ENCODE measurements around the gene LRRC34. TPM values are rescaled to one million over a fixed set of nuclear protein-coding genes. Genes with fewer than 3 reads are reported as not detected.

The LRRC34 gene, protein sequence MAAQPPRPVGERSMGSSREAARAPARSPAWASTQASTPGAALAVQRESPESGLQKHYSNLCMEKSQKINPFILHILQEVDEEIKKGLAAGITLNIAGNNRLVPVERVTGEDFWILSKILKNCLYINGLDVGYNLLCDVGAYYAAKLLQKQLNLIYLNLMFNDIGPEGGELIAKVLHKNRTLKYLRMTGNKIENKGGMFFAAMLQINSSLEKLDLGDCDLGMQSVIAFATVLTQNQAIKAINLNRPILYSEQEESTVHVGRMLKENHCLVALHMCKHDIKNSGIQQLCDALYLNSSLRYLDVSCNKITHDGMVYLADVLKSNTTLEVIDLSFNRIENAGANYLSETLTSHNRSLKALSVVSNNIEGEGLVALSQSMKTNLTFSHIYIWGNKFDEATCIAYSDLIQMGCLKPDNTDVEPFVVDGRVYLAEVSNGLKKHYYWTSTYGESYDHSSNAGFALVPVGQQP
- total RNA-seq, result under 1 TPM; 0.34 to 0.89 (median 0.71) TPM

DNA sequence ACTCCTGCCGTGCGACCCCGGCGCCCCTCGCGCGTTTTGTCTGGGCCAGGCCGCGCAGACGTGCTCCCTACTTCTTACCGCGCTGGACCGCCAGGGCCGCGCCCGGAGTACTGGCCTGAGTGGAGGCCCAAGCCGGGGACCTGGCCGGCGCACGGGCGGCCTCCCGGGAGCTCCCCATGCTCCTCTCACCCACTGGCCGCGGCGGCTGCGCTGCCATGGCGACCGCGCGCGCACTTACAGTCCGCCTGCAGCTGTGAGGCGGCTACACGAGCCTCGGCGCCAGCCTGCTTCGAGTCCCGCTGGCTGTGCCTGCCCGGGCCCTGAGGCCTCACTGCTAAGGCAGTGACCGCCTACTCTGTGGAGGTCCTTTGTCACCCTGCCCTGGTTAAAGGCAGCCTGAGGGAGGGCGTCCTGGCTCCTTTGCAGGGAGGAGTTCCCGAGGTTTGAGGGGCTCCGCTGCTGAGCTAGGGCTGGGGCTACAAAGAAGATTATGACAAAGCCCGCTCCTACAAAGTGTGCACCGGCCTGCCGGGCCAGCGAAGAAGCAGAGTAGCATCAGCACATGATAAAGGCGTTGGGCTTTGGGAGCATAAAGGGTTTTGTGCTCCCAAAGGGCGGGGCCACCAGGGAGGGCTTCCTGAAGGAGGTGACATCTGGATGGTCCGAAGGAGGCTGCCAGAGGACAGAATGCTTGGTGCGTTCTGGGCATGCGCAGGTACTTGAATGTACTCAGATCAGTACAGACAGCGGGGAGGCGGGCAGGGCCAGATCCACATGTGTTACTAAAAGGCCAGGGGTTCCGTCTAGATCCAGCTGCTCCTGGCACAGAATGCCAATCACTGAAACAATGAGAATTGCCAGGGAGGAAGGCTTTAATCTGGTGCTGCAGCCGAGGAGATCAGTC lies at the start of gene LRRC34, which contains the start of gene LRRIQ4:
Gene LRRC34, minus strand, starts transcription at position 573 of the 904 bp plus-strand sequence. Its CDS starts 356 bp downstream, at position 217.
Gene LRRIQ4, plus strand, starts transcription at position 539 of the 904 bp plus-strand sequence. CDS start 9,052 bp downstream, outside the sequence.
- TF ChIP-seq POLR2A (IDR thresholded peaks at IDR 0.05), result no peak
- TF ChIP-seq, protein P1, sequence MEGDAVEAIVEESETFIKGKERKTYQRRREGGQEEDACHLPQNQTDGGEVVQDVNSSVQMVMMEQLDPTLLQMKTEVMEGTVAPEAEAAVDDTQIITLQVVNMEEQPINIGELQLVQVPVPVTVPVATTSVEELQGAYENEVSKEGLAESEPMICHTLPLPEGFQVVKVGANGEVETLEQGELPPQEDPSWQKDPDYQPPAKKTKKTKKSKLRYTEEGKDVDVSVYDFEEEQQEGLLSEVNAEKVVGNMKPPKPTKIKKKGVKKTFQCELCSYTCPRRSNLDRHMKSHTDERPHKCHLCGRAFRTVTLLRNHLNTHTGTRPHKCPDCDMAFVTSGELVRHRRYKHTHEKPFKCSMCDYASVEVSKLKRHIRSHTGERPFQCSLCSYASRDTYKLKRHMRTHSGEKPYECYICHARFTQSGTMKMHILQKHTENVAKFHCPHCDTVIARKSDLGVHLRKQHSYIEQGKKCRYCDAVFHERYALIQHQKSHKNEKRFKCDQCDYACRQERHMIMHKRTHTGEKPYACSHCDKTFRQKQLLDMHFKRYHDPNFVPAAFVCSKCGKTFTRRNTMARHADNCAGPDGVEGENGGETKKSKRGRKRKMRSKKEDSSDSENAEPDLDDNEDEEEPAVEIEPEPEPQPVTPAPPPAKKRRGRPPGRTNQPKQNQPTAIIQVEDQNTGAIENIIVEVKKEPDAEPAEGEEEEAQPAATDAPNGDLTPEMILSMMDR (IDR thresholded peaks at IDR 0.05), result no peak
- no peak for TF ChIP-seq EP300 (IDR thresholded peaks at IDR 0.05)
- H3K36me3 ChIP-seq, result no peaks in the 10 kb centered on the region
- WGBS, result 9% methylated on average over 31 of the region's 56 CpGs

DNA sequence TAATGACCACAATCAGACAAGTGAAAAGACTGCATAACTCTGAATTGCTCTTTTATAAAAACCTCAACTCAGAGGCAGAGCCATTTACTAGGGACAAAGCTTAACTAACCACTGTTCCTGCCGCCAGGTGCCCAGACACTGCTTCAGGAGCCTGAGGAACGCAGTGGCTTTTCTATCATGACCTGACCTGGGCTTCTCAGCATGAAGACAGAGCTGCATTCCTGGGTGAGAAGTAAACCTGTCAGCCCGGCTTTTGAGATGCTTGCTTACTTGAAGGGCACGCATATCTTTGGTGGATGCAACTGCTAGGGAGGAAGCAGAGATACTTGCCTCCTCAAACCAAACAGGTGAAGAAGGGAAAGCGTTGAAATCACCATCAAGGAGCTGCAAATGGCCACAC lies 49.2 kb upstream of the LRRC34 start:
- Histone ChIP-seq H3K4me1 (no peaks in the 10 kb centered on the region), H3K9me3 (no peaks in the 10 kb centered on the region), H3K36me3 (no peaks in the 10 kb centered on the region), H3K4me3 (no peak overlapping the region), H3K27ac (no peak overlapping the region), H3K27me3 (no peaks in the 10 kb centered on the region)
- WGBS, result 58% methylated on average over 5 of the region's 5 CpGs
- no peak for TF ChIP-seq POLR2AphosphoS5 (IDR thresholded peaks at IDR 0.05)
- no peak for TF ChIP-seq EP300 (IDR thresholded peaks at IDR 0.05)
- TF ChIP-seq, protein P1 (IDR thresholded peaks at IDR 0.05), result no peak
- no peak for TF ChIP-seq POLR2A (IDR thresholded peaks at IDR 0.05)
- DNase-seq (ENCODE audit: low spot score in 2 of 2), result no peak

More for the DNA sequence above, at the start of gene LRRC34, which contains the start of gene LRRIQ4:
- Histone ChIP-seq H3K27ac (peak within 1 kb of the TSS; percentile 73), H3K9me3 (no peaks in the 10 kb centered on the region), H3K27me3 (no peaks in the 10 kb centered on the region), H3K4me3 (peak within 1 kb of the TSS; percentile 82), H3K4me1 (peaks cover 26% of the 10 kb centered on the region)
- DNase-seq (ENCODE audit: low spot score in 2 of 2), result peak; percentile 81 to 89

DNA sequence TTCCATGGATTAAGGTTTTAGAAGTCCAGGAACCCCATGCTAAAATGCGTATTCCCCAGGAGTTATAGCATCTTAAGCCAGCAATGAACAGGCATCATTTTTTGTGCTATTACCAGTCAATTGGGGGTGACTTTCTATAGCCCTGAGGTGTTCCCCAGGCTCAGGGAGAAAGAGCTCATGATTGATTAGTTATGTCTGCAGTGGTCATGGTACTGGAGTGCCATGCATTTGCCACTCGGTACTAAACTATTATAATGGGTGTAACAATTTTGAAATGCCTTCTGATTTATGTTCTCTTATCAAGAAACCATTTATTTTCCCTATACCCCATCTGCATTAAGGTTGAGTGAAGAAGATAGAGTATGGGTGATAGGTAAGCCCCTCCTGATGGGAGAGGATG lies 45.1 kb upstream of the LRRC34 start:
- 76% methylated on average over 2 of the region's 2 CpGs for WGBS
- H3K36me3 ChIP-seq, result no peaks in the 10 kb centered on the region
- H3K4me1 ChIP-seq, result no peaks in the 10 kb centered on the region
- H3K27me3 ChIP-seq, result peaks cover 5% of the 10 kb centered on the region
- no peaks in the 10 kb centered on the region for H3K9me3 ChIP-seq
- DNase-seq (ENCODE audit: low spot score in 2 of 2), result no peak
- no peak for TF ChIP-seq EP300 (IDR thresholded peaks at IDR 0.05)
- TF ChIP-seq, protein P1 (IDR thresholded peaks at IDR 0.05), result no peak
- no peak for TF ChIP-seq POLR2AphosphoS5 (IDR thresholded peaks at IDR 0.05)
- TF ChIP-seq POLR2A (IDR thresholded peaks at IDR 0.05), result no peak
- H3K4me3 ChIP-seq, result no peak overlapping the region
- H3K27ac ChIP-seq, result no peak overlapping the region

DNA sequence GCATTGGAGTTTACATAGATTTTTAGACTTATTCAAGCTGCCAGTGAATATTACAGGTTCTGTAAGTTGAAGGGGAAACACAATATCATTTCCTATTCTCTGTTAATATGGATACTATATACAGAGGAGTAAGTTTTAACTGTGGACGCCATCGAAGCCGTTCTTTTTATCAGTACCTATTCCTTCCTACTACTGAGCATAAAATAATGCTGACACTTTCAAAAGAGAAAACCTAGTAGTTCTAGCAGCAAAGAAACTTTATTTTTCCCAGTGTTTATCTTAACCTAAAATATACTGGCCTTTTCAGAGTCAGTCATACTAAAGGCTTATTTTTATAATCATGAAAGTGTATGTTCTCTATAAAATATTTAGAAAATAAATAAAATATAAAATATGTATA lies 42.8 kb upstream of the LRRC34 start:
- H3K9me3 ChIP-seq, result no peaks in the 10 kb centered on the region
- H3K4me3 ChIP-seq, result no peak overlapping the region
- no peak for DNase-seq (ENCODE audit: low spot score in 2 of 2)
- no peaks in the 10 kb centered on the region for H3K36me3 ChIP-seq
- peaks cover 5% of the 10 kb centered on the region for H3K27me3 ChIP-seq
- H3K27ac ChIP-seq, result no peak overlapping the region
- TF ChIP-seq POLR2AphosphoS5 (IDR thresholded peaks at IDR 0.05) (no peak), EP300 (IDR thresholded peaks at IDR 0.05) (no peak), POLR2A (IDR thresholded peaks at IDR 0.05) (no peak)
- TF ChIP-seq, protein P1 (IDR thresholded peaks at IDR 0.05), result no peak
- H3K4me1 ChIP-seq, result no peaks in the 10 kb centered on the region
- WGBS, result 95% methylated on average over 3 of the region's 3 CpGs

Measured in suprapubic skin (tissue), 4 donors.